GM19463 (cell line): ENCODE data around the gene LINC01488.

ENCODE experiments used
- ATAC-seq: cut with Tn5 transposase; IDR thresholded peaks from one replicate; pipeline ENCODE4 v1.9.1; 2021; ENCODE audit warnings: mild to moderate bottlenecking, moderate library complexity; ENCODE audit not compliant: unreplicated experiment

Gene LINC01488

DNA sequence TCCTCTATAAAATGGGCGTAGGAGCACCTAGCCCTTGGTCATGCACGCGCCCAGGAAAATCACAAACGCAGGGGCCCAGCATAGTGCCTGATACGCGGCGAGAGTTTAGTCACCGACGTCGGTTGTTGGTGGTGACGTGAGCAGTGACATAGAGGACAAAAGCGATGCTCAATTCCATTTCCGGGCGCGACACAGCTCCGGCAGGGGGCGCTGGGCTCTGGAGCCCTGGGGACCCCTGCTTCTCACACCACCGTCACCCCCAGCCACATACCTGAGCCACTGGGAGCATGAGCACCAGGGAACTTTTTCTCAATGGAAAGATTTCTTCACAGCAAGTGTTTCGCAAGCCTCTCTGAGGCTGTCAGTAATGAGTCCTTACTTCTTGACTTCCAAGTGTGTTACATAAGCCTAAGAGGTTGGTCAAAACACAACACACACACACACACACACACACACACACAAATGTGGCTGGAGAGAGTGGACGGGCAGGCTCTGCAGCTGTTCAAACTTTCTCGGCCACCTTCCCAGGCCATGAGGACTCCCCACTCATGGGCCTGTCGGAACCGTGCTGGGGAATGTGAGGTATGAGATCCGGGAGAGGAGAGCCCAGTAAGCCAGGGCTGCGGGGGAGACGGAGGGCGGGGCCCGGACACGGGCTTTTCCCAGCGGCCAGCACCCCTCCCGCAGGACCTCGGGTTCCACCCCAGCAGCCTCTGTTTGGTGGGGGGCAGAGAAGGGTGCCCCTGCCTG is 36.9 kb upstream of the LINC01488 start:
- no peak for ATAC-seq

- no peak for ATAC-seq
Observed at GRCh38 chr11:69445131-69445470, 36.4 kb upstream of the LINC01488 start.

DNA sequence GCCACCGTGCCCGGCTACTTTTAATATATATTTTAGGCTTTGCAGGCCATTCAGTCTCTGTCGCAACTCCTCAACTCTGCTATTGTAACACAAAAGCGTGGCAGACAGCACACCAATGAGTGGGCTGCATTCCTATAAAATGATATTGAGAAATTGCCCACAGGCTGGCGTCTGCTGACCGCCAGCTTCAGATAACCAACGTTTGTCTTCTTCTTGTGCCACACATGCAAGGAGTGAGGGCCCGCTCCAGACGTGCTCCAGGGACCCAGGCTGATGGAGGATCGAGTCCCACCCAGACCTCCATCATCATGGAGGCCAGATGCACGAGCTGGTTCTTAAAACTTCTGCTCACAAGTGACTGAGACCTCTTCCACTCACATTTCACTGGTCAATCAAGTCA is 35.4 kb upstream of the LINC01488 start:
- no peak for ATAC-seq

GRCh38 chr11:69447786-69448185 is 33.7 kb upstream of the LINC01488 start:
- ATAC-seq = no peak

DNA sequence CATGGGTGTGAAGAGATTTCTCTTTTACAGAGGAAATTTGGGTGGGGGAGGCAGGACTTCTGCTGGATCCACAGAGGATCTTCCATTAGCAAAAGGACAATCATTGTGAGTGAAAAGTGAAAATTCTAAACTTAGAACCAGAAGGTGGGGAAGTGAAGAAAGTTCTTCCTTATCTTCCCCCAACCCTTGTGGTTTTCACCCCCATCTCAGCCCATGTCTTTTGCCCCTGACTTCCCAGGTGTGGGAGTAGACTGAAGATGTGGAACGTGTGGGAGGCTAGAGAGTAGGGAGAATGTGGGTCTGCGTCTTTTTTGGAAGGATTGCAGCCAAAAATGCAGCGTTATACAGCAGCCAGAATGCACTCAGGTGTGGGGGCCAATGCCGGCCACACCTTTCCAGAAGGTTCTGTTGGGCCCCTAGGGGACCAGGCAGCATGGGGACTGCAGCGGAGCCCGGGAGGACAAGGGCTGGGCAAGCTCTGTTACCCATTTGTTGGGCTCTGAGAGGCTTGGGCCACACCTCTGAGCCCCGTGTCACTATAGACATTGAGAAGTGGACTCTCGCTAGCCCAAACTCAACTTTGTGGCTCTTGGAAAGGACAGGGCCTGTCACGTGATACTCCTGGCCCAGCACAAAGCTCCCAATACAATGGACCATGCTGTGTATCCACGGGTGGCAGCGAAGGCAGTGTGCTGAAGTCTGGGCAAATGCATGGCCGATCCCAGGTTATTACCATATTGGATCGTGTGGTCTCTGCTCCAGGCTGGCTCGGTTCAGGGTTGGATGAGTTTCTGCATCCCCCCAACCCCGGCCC is 32.8 kb upstream of the LINC01488 start:
- no peak for ATAC-seq

DNA sequence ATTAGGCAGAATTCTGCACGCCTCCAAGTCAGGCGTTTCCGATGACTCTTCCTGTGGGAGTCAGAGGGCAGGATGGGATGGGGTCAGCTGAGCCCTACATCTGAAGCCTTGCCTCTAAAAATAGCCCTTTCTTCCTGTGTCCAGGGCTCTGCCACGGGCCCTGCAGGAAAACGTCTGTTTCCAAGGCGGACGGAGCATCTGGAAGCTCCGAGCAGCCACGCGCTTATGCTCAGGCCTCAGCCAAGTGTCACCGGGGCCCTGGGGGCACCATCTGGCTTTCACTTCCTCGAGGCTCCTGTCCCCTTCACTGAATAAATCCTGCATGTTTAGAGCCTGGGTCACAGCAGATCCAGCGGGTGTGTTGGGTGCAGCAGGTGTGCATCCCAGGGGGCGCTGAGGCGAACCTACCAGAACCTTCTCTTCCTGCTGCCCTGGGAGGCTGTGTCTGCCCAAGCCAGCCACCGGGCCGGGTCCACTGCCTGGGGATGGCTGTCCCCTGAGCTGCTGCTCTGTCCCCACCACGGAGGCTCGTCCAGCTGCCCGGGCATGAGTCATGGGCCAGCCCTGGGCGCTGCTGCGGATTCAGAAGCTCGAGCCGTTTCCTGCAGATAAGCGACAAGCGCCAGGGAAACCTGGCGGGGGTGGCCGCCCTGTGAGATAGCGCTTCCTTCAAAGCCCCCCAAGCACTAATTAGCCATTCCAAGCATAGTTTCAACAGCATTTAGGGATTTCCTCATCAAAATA is 32.0 kb upstream of the LINC01488 start:
- ATAC-seq = no peak

DNA sequence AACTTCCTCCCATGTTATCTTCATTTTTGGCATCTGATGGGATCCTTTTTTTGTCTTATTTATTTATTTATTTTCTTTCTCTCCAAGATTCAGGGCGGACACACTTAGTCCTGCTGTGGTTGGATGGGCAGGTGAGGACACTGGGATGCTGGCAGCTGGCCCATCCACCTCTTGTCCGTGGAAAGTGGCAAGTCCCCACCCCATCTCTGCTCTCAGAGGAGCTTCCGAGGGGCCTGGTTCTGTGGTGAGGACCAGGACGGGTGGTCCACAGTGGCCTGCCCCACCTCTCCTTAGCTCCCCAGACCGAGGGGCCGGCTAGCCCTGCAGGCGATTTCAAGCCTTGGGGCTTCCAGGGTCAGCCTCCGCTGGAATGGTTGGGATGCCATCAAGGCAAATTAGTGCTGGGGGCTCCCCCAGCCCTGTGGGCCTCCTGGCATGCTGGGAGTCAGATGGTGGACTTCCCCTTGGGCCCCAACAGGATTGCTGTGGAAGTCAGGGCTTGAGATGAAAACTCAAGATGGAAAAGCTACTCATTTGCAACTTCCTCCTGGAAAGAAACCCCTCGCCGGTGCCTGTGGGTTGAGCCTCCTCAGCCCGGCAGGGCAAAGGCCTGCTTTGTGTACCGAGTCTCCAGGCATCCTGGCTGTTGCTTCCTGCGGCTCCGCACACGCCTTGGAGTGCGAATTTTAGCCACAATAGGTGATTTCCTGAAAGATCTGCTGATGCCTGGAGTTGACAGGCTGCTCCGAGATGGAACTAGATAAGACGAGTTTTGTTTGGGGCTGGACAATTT is 31.2 kb upstream of the LINC01488 start:
- ATAC-seq = no peak

DNA sequence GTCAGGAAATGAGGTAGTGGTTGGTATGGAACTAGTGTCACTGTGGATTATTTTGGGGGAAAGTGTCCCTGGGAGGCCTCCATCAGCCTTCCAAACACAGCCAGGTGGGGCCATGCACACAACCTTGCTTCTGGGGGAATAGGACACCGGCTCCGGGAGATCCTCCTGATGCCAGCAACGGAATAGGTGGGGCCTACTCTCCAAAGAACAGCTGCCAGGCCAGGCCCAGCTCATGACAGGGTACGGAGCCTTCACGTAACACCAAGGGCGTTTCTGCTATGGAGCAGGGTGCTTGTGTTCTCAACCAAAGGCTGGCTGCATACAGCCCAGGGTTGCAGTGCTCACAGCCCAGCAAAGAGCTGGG is 30.6 kb upstream of the LINC01488 start:
- no peak for ATAC-seq

GRCh38 chr11:69451289-69451688 is 30.2 kb upstream of the LINC01488 start:
- no peak for ATAC-seq

- no peak for ATAC-seq
Observed at GRCh38 chr11:69452206-69452987, 29.1 kb upstream of the LINC01488 start.

DNA sequence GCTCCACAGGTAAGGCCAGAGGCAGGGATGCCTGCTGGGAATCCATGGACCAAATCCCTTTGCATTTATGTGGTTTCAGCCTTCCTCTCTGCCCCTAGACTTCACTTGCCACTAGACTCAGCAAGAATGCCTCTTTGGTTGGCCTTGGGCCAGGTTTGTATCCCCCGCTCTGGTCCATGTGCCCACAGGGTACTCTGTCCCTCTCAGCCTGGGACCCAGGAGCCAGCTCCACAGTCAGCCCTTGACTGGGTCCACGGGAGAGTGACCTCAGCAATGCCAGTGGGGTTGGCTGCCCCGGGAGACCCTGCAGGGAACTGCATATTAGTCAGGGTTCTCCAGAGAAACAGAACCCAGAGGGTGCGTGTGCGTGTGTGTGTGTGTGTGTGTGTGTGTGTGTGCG is 28.3 kb upstream of the LINC01488 start:
- ATAC-seq = no peak

- no peak for ATAC-seq
Observed at GRCh38 chr11:69454018-69454417, 27.4 kb upstream of the LINC01488 start.

DNA sequence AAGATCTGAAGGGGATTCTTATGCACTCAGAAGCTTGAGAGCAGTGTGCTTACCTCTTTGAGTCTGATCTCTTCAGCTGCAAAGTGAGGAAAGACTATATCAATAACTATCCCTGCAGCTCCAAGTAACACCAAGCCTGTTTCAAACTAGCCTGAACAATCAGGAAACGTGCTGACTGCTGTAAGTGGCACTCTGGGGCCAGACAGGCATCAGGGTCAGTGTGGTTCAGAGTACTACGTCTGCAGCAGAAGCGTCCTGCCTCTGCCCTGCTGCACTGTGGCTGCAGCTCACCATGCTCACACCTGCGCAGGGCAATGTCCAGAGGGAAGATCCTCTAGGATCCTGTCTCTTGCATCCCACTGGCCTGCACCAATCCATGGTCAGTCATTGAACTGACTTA is 25.5 kb upstream of the LINC01488 start:
- no peak for ATAC-seq

DNA sequence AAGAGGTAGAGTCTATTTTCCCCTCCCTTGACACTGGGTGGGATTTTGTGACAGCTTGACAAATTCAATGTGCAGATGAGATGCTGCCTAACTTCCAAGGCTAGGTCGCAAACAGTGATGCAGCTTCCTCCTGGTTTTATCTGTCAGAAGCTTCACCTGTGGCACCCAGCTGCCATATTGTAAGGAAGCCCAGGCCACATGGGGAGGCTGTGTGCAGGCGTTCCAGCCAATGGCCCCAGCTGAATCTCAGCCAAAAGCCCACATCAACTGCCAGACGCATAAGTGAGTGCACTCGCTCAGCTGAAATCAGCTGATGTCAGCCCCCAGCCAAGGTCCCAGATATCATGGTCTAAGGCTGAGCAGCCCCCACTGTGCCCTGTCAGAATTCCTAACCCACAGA is 24.8 kb upstream of the LINC01488 start:
- no peak for ATAC-seq

DNA sequence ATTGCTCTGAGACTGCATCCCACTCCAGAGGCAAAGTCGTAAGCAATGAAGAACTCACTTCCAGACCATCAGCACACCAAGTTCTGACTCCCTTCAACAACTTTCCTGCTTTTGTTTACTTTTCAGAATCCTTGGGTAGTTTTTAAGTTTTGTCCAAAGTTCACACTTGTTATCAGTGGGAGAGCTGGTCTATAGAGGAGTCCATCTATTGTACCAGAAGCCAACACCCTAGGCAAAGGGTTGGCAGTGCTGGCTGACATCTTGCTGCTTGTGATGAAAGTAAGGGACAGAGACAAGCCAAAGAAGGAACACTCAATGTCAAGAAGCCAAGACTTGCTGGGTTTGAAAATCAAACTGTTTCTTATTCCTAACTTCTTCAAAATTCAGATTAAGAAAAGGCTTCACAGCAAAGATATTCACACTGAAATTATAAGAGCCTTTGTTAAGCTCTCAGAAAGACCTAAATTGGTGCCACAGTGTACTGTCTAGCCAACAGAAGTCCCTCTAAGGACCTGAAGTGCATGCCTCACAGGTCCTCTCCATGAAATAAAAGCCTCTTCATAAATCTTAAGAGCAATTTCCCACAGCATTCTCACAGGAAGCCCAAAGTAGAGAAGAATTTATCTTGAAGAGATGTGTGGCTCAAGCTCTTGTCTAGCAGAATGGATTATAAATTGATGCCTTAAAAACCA is 21.5 kb upstream of the LINC01488 start:
- no peak for ATAC-seq

DNA sequence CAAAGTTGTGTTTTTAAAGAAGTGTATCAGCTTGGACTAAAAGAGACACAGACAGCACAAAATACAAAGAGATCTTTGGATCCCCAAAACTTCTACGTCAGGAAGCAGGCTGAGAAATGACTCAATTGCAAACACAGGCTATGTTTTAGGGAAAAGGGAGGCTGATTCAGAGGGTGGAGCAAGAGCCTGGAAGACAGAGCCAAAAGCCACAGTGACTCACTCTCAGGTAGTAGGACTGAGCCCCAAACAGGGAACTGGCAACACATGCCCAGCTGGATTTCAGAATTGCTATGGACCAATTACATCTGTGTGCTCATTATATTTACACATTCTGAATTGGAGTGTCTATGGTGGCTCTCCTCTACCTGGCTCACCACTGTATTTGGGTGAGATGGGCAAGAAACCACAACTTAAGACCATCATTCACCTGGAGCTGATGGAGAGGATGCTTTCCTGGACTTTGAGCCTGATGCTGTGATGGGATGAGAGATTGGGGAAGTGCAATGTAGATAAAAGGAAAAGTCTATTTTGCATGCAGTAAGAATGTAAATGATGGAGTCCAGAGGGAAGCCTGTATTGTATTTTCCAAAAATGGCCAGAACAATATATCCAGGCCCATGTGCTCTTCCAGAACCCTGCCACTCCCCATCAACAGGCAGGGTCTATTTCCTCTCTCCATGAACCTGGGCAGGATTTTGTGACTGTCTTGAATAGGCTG is 20.8 kb upstream of the LINC01488 start:
- no peak for ATAC-seq

DNA sequence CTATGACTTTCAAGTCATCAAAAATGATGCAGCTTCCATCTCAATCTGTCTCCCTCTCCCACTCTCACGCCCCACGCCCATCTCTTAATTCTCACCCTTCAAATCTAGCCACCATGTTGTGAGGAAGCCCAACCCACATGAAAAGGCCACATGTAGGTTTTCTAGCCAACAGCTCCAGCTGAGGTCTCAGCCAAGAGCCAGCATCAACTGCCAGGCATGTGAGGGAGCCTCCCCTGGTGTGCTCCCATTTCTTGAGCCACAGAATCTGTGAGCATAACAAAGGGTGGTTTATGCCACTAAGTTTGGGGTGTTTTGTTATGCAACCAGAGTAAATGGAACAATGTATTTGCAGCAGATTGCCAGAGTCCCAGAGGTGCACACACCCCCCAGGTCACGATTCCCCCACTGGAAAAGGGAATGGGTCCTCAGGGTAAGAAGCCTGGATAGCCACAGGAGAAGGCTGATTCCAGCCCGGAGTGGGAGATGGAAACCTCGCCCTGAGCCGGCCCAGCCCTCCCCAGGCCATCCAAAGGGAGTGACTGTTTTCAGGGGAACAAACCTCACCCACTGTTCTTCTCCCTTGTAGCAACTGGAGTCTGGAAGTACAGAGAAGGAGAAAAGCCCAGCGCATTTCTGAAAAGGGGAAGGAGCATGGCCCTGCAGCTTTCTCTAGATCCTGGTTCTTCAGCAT is 20.0 kb upstream of the LINC01488 start:
- ATAC-seq = no peak

- ATAC-seq = no peak
Observed at GRCh38 chr11:69462106-69462951, 19.1 kb upstream of the LINC01488 start.
